H1 (cell line): ENCODE data around the gene REG4. TPM values are rescaled to one million over a fixed set of nuclear protein-coding genes. Genes with fewer than 3 reads are reported as not detected.
"Not testable (repeated sequence)": the region's sequence is repeated elsewhere in the genome, so short reads cannot be mapped to it uniquely, and the experiment has no call there.

Source experiments
- CTCF ChIA-PET: fragments of 300-600 bp; sonication (Branson Sonifier 250); formaldehyde crosslinking; loops from one replicate; lab custom pipeline; 2021; ENCODE audit not compliant: partially characterized antibody; lab: Charles Lee
- POLR2A ChIA-PET: fragments of 300-600 bp; sonication (Branson Sonifier 250); formaldehyde crosslinking; loops from one replicate; lab custom pipeline; 2021; ENCODE audit warnings: inconsistent platforms; ENCODE audit not compliant: partially characterized antibody; lab: Charles Lee
- DNase-seq, 2 experiments: peaks; one replicate each; pipeline versions ENCODE4 v3.0.0 to v3.0.0-alpha.2; 2010 to 2022; ENCODE audit warnings: low spot score in 2 of 2, low read depth in 1 of 2, mixed read lengths in 1 of 2
- FAIRE-seq: peaks from 2 replicates; lab custom pipeline; 2011; peaks lifted over from hg19 to GRCh38; lab: Jason Lieb, UNC
- H2AFZ ChIP-seq: 2 replicates; pipeline ENCODE4 v1.8.1; 2012; ENCODE audit warnings: low read length, inconsistent platforms
- H2AK5ac ChIP-seq: 2 replicates; pipeline ENCODE4 v1.6.1; 2013; ENCODE audit warnings: low read depth, low read length
- H2BK120ac ChIP-seq: replicated peaks from 2 replicates; pipeline ENCODE3; 2013; ENCODE audit warnings: low read depth, low read length, inconsistent platforms
- H2BK12ac ChIP-seq: 2 replicates; pipeline ENCODE4 v1.6.1; 2013; ENCODE audit warnings: low read depth, low read length
- H2BK15ac ChIP-seq: 2 replicates; pipeline ENCODE4 v1.6.1; 2013; ENCODE audit warnings: low read length
- H2BK20ac ChIP-seq: 2 replicates; pipeline ENCODE4 v1.6.1; 2013; ENCODE audit warnings: low read length
- H2BK5ac ChIP-seq: 2 replicates; pipeline ENCODE4 v1.6.1; 2013; ENCODE audit warnings: low read depth, low read length
- H3K14ac ChIP-seq: 2 replicates; pipeline ENCODE4 v1.6.1; 2013; ENCODE audit warnings: inconsistent platforms; ENCODE audit not compliant: insufficient read length
- H3K18ac ChIP-seq: 2 replicates; pipeline ENCODE4 v1.6.1; 2013; ENCODE audit warnings: low read length; ENCODE audit errors: extremely low read depth
- H3K23ac ChIP-seq: 2 replicates; pipeline ENCODE4 v1.6.1; 2013; ENCODE audit warnings: inconsistent platforms; ENCODE audit not compliant: insufficient read length
- H3K23me2 ChIP-seq: 2 replicates; pipeline ENCODE4 v1.6.1; 2013; ENCODE audit warnings: low read depth, low read length
- H3K27ac ChIP-seq: 2 replicates; pipeline ENCODE4 v1.6.1; 2011; ENCODE audit warnings: low read depth, low read length, inconsistent platforms
- H3K27me3 ChIP-seq, 4 experiments: replicated peaks in 1 of 4; 1 replicate in 1 of 4; 2 replicates in 3 of 4; pipeline versions ENCODE4 v1.6.1 to v1.8.1; 2011 to 2013; ENCODE audit warnings: low read length in 3 of 4, mild to moderate bottlenecking in 3 of 4, inconsistent platforms in 2 of 4, mixed read lengths in 2 of 4, moderate library complexity in 1 of 4; ENCODE audit not compliant: control insufficient read depth in 3 of 4, insufficient read depth in 3 of 4; ENCODE audit errors: extremely low read depth in 1 of 4
- H3K36me3 ChIP-seq, 4 experiments: 2 replicates each; pipeline versions ENCODE4 v1.6.1 to v1.8.1; 2011 to 2013; ENCODE audit warnings: mild to moderate bottlenecking in 4 of 4, low read length in 3 of 4, moderate library complexity in 2 of 4, control low read depth in 1 of 4, inconsistent platforms in 1 of 4; ENCODE audit not compliant: insufficient read depth in 4 of 4, control insufficient read depth in 2 of 4
- H3K4ac ChIP-seq: replicated peaks from 2 replicates; pipeline ENCODE3; 2013; ENCODE audit warnings: low read length, low read depth, mixed read lengths, inconsistent platforms; ENCODE audit not compliant: insufficient read length
- H3K4me1 ChIP-seq, 4 experiments: replicated peaks in 1 of 4; 1 replicate in 1 of 4; 2 replicates in 3 of 4; pipeline versions ENCODE4 v1.6.1 to v1.8.1; 2011 to 2013; ENCODE audit warnings: low read length in 3 of 4, inconsistent platforms in 2 of 4, mixed read lengths in 1 of 4; ENCODE audit not compliant: insufficient read depth in 4 of 4, control insufficient read depth in 3 of 4
- H3K4me2 ChIP-seq, 2 experiments: 2 replicates each; pipeline versions ENCODE4 v1.6.1 to v1.8.1; 2011 to 2013; ENCODE audit warnings: low read depth in 2 of 2, low read length in 2 of 2, control low read depth in 1 of 2, inconsistent platforms in 1 of 2, mild to moderate bottlenecking in 1 of 2; ENCODE audit not compliant: insufficient read depth in 1 of 2
- H3K4me3 ChIP-seq, 4 experiments: fragments of 200-600, 300-600 bp in 1 of 4; sonication (generic), shearing (Covaris generic), sonication (Bioruptor Twin) in 1 of 4; 2 replicates each; pipeline versions ENCODE4 v1.5.1 to v1.8.1; 2011 to 2016; ENCODE audit warnings: low read length in 4 of 4, low read depth in 3 of 4, control low read depth in 2 of 4, inconsistent platforms in 2 of 4, mild to moderate bottlenecking in 2 of 4, mixed read lengths in 1 of 4, moderate library complexity in 1 of 4; ENCODE audit not compliant: insufficient read depth in 2 of 4; ENCODE audit errors: extremely low read depth in 1 of 4
- H3K56ac ChIP-seq: replicated peaks from 2 replicates; pipeline ENCODE3; 2013; ENCODE audit warnings: low read depth, mild to moderate bottlenecking, mixed read lengths, low read length, inconsistent platforms; ENCODE audit not compliant: insufficient read length
- H3K79me1 ChIP-seq: 2 replicates; pipeline ENCODE4 v1.6.1; 2013; ENCODE audit warnings: low read depth, low read length, control low read depth
- H3K79me2 ChIP-seq, 2 experiments: 2 replicates each; pipeline versions ENCODE4 v1.6.1 to v1.8.1; 2012 to 2013; ENCODE audit warnings: low read length in 2 of 2, mild to moderate bottlenecking in 2 of 2, inconsistent platforms in 1 of 2; ENCODE audit not compliant: insufficient read depth in 2 of 2, control insufficient read depth in 1 of 2
- H3K9ac ChIP-seq, 4 experiments: replicated peaks in 1 of 4; 1 replicate in 1 of 4; 2 replicates in 3 of 4; pipeline versions ENCODE4 v1.6.1 to v1.8.1; 2011 to 2013; ENCODE audit warnings: low read depth in 3 of 4, low read length in 3 of 4, control low read depth in 2 of 4, mild to moderate bottlenecking in 2 of 4, moderate library complexity in 2 of 4, inconsistent platforms in 1 of 4; ENCODE audit errors: extremely low read depth in 1 of 4
- H3K9me3 ChIP-seq, 2 experiments: 2 replicates each; pipeline versions ENCODE4 v1.6.1 to v1.8.1; 2012 to 2013; ENCODE audit warnings: mild to moderate bottlenecking in 2 of 2, moderate library complexity in 2 of 2, control low read depth in 1 of 2, inconsistent platforms in 1 of 2, low read depth in 1 of 2, low read length in 1 of 2, mixed read lengths in 1 of 2; ENCODE audit not compliant: insufficient read depth in 2 of 2
- H4K20me1 ChIP-seq, 2 experiments: replicated peaks in 1 of 2; 2 replicates each; pipeline versions ENCODE3 to v1.8.1; 2011 to 2013; ENCODE audit warnings: inconsistent platforms in 2 of 2, low read length in 2 of 2, mild to moderate bottlenecking in 1 of 2; ENCODE audit not compliant: insufficient read depth in 2 of 2, control insufficient read depth in 1 of 2
- H4K5ac ChIP-seq: 2 replicates; pipeline ENCODE4 v1.6.1; 2013; ENCODE audit warnings: low read length, low read depth, mixed read lengths, inconsistent platforms; ENCODE audit not compliant: insufficient read length
- H4K8ac ChIP-seq: 2 replicates; pipeline ENCODE4 v1.8.0; 2013; ENCODE audit warnings: mild to moderate bottlenecking, moderate library complexity, low read length, inconsistent platforms; ENCODE audit not compliant: insufficient read depth; ENCODE audit errors: extremely low read depth
- H4K91ac ChIP-seq: replicated peaks from 2 replicates; pipeline ENCODE3; 2013; ENCODE audit warnings: low read length, mixed read lengths, inconsistent platforms; ENCODE audit not compliant: insufficient read length
- WGBS, 2 experiments: shearing (Covaris generic) in 1 of 2; methylation state at CpG; one replicate each; pipeline versions ENCODE4 v1.1.6 to v1.1.7; 2013 to 2015; ENCODE audit warnings: low lambda C conversion rate in 2 of 2, mixed read lengths in 2 of 2, inconsistent platforms in 1 of 2, low coverage in 1 of 2, missing lambda C conversion rate in 1 of 2; ENCODE audit not compliant: insufficient replicate concordance in 2 of 2, insufficient coverage in 1 of 2, insufficient read length in 1 of 2; ENCODE audit errors: extremely low coverage in 1 of 2, missing lambda C conversion rate in 1 of 2; 5-methylcytosine and 5-hydroxymethylcytosine counted together
- polyA plus RNA-seq, 7 experiments: library from polyadenylated mRNA; depleted of rRNA in 3 of 7; stranded (reverse) in 5 of 7; unstranded in 2 of 7; fragments of >200 nt in 5 of 7; fragments of 200-250 nt in 2 of 7; gene quantifications; 1 replicate in 5 of 7; 2 replicates in 1 of 7; 4 replicates in 1 of 7; pipeline versions ENCODE4 v1.2.1 to v1.2.3, GENCODE V29; 2011 to 2013; ENCODE audit warnings: missing spikeins in 2 of 7, mixed read lengths in 2 of 7
- total RNA-seq: library from RNA; stranded (reverse); fragmentation: NEBNext Ultra II Directional; extraction: Animal tissue kit (Norgen Biotek cat#: 25700); gene quantifications from 2 replicates; pipeline ENCODE4 v1.2.1, GENCODE V29; 2021

The REG4 gene
- total and polyA plus RNA-seq, 2 of the 8 experiments (the other 6 are each of a cell fraction or from before 2014, with no cell fraction given), result not detected

- DNase-seq, FAIRE-seq, H2BK20ac ChIP-seq, H2BK5ac ChIP-seq, H3K4me2 ChIP-seq, H4K5ac ChIP-seq, H3K27ac ChIP-seq, H3K4me3 ChIP-seq, H3K79me1 ChIP-seq, H3K9me3 ChIP-seq, H3K9ac ChIP-seq, H4K20me1 ChIP-seq, H3K23ac ChIP-seq, H3K23me2 ChIP-seq, H4K91ac ChIP-seq, H2AFZ ChIP-seq, H2BK12ac ChIP-seq, H2BK120ac ChIP-seq, H3K36me3 ChIP-seq, POLR2A ChIA-PET, H3K18ac ChIP-seq, H3K56ac ChIP-seq, H2AK5ac ChIP-seq, H4K8ac ChIP-seq, H3K27me3 ChIP-seq, H3K4me1 ChIP-seq, H3K4ac ChIP-seq, H3K79me2 ChIP-seq, H3K14ac ChIP-seq, H2BK15ac ChIP-seq: not testable (repeated sequence)
- CTCF ChIA-PET, result interaction anchor here (0.7 to 4.6 kb wide), 6 partner anchors 12 to 29 kb away, joined by 3 to 41 read pairs (median 4); no protein-coding TSS in a partner anchor
- WGBS, 2 experiments, result 95% methylated on average over 4 of the region's 4 CpGs; no CpG with 5 or more reads in 1 of the 2 experiments
These were observed 47.4 kb upstream of the REG4 start for GRCh38 chr1:119858556-119859214.
